Right atrium auricular region (tissue), 2 donors: ENCODE measurements around the gene MISP3. TPM values are rescaled to one million over a fixed set of nuclear protein-coding genes. Genes with fewer than 3 reads are reported as not detected.

ENCODE experiments used
- DNase-seq: peaks from one replicate; pipeline ENCODE4 v3.0.0-alpha.2; 2019; ENCODE audit warnings: low spot score
- H3K27ac ChIP-seq, 2 donors: fragments of 200-600 bp; sonication (generic); 1 replicate in 1 of 2; 2 replicates in 1 of 2; pipeline ENCODE4 v1.5.1; 2016 to 2019
- H3K27me3 ChIP-seq, 2 donors: fragments of 200-600 bp; sonication (generic); one replicate each; pipeline versions ENCODE4 v1.5.1 to v1.6.0; 2017 to 2019
- H3K36me3 ChIP-seq: fragments of 200-600 bp; sonication (generic); one replicate; pipeline ENCODE4 v1.5.1; 2016
- H3K4me1 ChIP-seq, 2 donors: fragments of 200-600 bp; sonication (generic); one replicate each; pipeline versions ENCODE4 v1.5.1 to v1.6.0; 2017 to 2019
- H3K4me3 ChIP-seq, 2 donors: fragments of 200-600 bp; sonication (generic); 1 replicate in 1 of 2; 2 replicates in 1 of 2; pipeline ENCODE4 v1.5.1; 2017 to 2019; ENCODE audit warnings: mild to moderate bottlenecking in 1 of 2, moderate library complexity in 1 of 2
- H3K9me3 ChIP-seq, 2 donors: fragments of 200-600 bp; sonication (generic); one replicate each; pipeline ENCODE4 v1.5.1; 2019
- total RNA-seq, 2 donors: library from RNA; depleted of rRNA; stranded (reverse); fragments of >200 nt; gene quantifications; one replicate each; pipeline ENCODE4 v1.1.0, GENCODE V29; 2016
- TF ChIP-seq, protein P1 (sequence below), 2 donors: fragments of 200-600 bp; sonication (generic); IDR thresholded peaks; one replicate each; pipeline ENCODE4 v1.5.1; 2019; ENCODE audit warnings: antibody characterized with exemption in 2 of 2

Gene MISP3
- total RNA-seq, 2 donors from 2014 or later = 8.7 to 12.1 TPM

DNA sequence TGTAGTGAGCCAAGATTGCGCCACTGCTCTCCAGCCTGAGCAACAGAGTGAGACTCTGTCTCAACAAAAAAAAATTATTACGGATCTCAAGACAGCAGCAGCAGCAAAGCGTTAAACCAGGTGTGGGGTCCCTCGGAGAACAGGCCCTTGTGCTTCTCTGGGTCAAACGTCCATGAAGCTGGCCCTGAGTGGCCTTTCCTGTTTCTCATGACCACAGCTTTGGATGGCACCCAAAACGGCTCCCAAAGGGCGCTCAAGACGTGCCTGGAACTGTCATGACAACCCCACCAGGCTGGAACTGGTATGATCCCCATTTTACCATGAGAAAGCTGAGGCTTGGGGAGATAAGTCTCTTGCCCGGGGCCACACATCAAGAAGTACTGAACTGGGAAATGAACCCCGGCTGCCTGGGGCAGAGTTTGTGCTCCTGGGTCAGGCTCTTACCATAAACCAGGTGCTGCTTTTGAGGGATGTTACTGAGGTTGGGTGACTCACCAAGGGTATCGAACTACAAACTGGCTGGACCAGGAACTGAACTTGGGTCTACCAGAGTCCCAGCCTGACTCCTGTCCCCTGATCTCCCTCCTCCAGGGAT lies 29.6 kb downstream of the MISP3 start:
- Histone ChIP-seq H3K9me3 (no peaks in the 10 kb centered on the region), H3K4me3 (no peak overlapping the region), H3K27me3 (no peaks in the 10 kb centered on the region), H3K27ac (peak overlapping the region in 1 of 2 donors; percentile 27), H3K36me3 (peaks cover 75% of the 10 kb centered on the region), H3K4me1 (peaks cover 0 to 20% of the 10 kb centered on the region in 2 donors)
- TF ChIP-seq, protein P1, sequence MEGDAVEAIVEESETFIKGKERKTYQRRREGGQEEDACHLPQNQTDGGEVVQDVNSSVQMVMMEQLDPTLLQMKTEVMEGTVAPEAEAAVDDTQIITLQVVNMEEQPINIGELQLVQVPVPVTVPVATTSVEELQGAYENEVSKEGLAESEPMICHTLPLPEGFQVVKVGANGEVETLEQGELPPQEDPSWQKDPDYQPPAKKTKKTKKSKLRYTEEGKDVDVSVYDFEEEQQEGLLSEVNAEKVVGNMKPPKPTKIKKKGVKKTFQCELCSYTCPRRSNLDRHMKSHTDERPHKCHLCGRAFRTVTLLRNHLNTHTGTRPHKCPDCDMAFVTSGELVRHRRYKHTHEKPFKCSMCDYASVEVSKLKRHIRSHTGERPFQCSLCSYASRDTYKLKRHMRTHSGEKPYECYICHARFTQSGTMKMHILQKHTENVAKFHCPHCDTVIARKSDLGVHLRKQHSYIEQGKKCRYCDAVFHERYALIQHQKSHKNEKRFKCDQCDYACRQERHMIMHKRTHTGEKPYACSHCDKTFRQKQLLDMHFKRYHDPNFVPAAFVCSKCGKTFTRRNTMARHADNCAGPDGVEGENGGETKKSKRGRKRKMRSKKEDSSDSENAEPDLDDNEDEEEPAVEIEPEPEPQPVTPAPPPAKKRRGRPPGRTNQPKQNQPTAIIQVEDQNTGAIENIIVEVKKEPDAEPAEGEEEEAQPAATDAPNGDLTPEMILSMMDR (IDR thresholded peaks at IDR 0.05) = no peak
- DNase-seq = no peak

DNA sequence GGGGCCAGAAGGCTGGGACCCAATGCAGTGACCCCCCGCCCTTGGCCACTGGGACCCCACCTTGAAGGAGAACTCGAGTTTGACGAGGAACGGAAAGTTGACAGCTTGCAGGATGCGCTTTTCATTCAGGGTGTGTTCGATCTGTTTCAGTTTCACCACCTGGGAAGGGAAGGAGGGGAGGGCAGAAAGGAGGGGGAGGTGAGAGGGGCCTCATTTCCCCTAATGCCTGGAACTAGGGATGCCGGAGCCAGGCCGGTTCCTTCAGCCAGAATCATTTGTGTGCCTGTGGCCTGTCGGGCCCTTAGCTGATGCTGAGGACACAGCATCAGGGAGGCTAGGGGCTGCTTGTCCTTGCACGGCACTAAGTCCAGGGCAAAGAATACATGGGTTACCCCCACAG lies 30.2 kb downstream of the MISP3 start:
- no peaks in the 10 kb centered on the region for H3K9me3 ChIP-seq
- H3K36me3 ChIP-seq = peaks cover 70% of the 10 kb centered on the region
- H3K4me1 ChIP-seq = peaks cover 0 to 25% of the 10 kb centered on the region in 2 donors
- peak overlapping the region in 1 of 2 donors; percentile 27 for H3K27ac ChIP-seq
- DNase-seq = no peak
- H3K27me3 ChIP-seq = no peaks in the 10 kb centered on the region
- TF ChIP-seq, protein P1 (IDR thresholded peaks at IDR 0.05) = no peak
- H3K4me3 ChIP-seq = no peak overlapping the region

DNA sequence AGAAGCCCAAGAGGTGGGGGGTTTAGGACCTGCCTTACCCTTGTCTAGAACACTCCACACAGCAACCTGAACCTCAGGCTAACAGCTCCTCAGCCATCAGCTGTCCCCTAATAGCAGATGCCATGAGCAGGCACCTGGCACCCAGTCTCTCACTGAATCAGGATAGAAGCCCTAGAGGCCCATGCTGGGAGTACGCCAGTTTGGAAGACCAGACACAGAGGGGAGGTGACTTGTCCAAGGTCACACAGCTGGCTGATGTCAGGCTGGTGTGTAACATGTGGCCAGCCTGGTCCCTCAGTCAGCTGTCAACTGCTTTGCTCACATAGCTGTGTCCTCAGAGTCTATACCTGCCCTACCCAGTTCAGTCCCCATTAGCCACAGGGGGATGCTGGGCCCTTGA lies 30.7 kb downstream of the MISP3 start:
- Histone ChIP-seq H3K9me3 (no peaks in the 10 kb centered on the region), H3K36me3 (peaks cover 64% of the 10 kb centered on the region), H3K27me3 (no peaks in the 10 kb centered on the region), H3K4me3 (no peak overlapping the region), H3K4me1 (peaks cover 0 to 31% of the 10 kb centered on the region in 2 donors), H3K27ac (peak overlapping the region in 1 of 2 donors; percentile 2)
- DNase-seq = no peak
- TF ChIP-seq, protein P1 (IDR thresholded peaks at IDR 0.05) = no peak

DNA sequence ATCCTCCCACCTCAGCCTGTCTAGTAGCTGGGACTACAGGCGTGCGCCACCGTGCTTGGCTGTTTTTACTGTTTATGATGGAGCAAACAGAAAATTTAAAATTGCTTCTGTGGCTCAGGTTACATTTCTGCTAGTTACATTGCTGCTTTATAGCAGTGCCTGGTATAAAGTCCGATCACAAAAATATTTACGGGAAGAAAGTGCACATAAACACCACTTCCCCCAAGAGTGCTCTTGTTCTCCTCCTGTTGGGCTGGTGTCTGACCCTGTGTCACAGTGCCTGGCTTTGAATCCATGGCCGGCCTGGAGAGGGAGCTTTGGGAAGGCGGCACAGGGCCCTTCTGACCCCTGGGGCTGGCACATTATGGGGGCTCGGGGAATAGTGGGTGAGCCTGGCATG lies 33.1 kb downstream of the MISP3 start:
- DNase-seq = no peak
- Histone ChIP-seq H3K27me3 (no peaks in the 10 kb centered on the region), H3K4me1 (peaks cover 0 to 36% of the 10 kb centered on the region in 2 donors), H3K36me3 (peaks cover 48% of the 10 kb centered on the region), H3K4me3 (no peak overlapping the region), H3K27ac (peak overlapping the region in 1 of 2 donors; percentile 79), H3K9me3 (no peaks in the 10 kb centered on the region)
- TF ChIP-seq, protein P1 (IDR thresholded peaks at IDR 0.05) = no peak

DNA sequence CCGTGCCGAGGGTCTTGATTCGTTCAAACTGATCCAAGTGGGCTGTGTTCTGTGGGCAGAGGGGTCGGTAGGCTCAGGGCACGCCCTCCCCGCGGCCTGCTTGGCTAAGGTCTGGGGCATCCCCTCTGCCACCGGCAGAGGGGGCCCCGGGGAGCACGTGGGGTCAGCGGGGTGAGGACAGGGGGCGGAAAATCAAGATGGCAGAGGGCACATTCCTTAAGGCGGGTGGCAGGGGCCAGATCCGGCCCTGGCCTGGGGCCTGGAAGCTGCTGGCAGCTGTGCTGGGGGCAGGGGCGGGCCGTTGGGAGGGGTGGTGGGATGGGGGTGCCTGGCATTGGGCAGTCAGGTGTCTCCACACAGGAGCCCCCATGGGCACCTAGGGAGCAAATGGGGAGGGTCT lies 34.3 kb downstream of the MISP3 start:
- DNase-seq = no peak
- Histone ChIP-seq H3K9me3 (no peaks in the 10 kb centered on the region), H3K36me3 (peaks cover 36% of the 10 kb centered on the region), H3K27me3 (no peaks in the 10 kb centered on the region), H3K27ac (peak overlapping the region; percentile 79 to 91), H3K4me1 (peaks cover 0 to 46% of the 10 kb centered on the region in 2 donors), H3K4me3 (no peak overlapping the region)
- TF ChIP-seq, protein P1 (IDR thresholded peaks at IDR 0.05) = no peak
